NCI-H82 treated with DMSO at 0.1 percent for 48 hours (cell line): ENCODE measurements around the gene GPATCH2.
A peak's percentile ranks its signal among the peaks of the same experiment; 100 is the strongest.
"Not testable (repeated sequence)": the region's sequence is repeated elsewhere in the genome, so short reads cannot be mapped to it uniquely, and the experiment has no call there.

Experiments
- DNase-seq: peaks from one replicate; lab custom pipeline; 2025; ENCODE audit not compliant: unreplicated experiment; lab: John Stamatoyannopoulos, UW

Gene GPATCH2

GRCh38 chr1:217584286-217584811 lies 46.5 kb downstream of the GPATCH2 start:
- DNase-seq, result not testable (repeated sequence)

- DNase-seq, result no peak
These were observed 53.6 kb downstream of the GPATCH2 start for GRCh38 chr1:217577336-217577735.

- no peak for DNase-seq
These were observed 56.5 kb downstream of the GPATCH2 start for GRCh38 chr1:217574265-217574949.

- DNase-seq, result no peak
These were observed 61.9 kb downstream of the GPATCH2 start for GRCh38 chr1:217569021-217569420.

GRCh38 chr1:217568200-217568599 lies 62.7 kb downstream of the GPATCH2 start:
- DNase-seq, result no peak

GRCh38 chr1:217564833-217565232 lies 66.1 kb downstream of the GPATCH2 start:
- DNase-seq, result no peak

GRCh38 chr1:217564207-217564606 lies 66.7 kb downstream of the GPATCH2 start:
- no peak for DNase-seq

GRCh38 chr1:217563179-217563578 lies 67.7 kb downstream of the GPATCH2 start:
- DNase-seq, result no peak

- DNase-seq, result no peak
These were observed 68.5 kb downstream of the GPATCH2 start for GRCh38 chr1:217562229-217562878.

- DNase-seq, result no peak
These were observed 69.4 kb downstream of the GPATCH2 start for GRCh38 chr1:217561446-217561845.

GRCh38 chr1:217554849-217555248 lies 76.0 kb downstream of the GPATCH2 start:
- no peak for DNase-seq

- peak; percentile 10 for DNase-seq
These were observed 76.9 kb downstream of the GPATCH2 start for GRCh38 chr1:217553949-217554509.

- DNase-seq, result no peak
These were observed 78.4 kb downstream of the GPATCH2 start for GRCh38 chr1:217552339-217552951.

GRCh38 chr1:217542837-217543236 lies 88.1 kb downstream of the GPATCH2 start:
- DNase-seq, result no peak

- no peak for DNase-seq
These were observed 88.6 kb downstream of the GPATCH2 start for GRCh38 chr1:217542136-217542777.

- no peak for DNase-seq
These were observed 90.6 kb downstream of the GPATCH2 start for GRCh38 chr1:217540321-217540720.

- DNase-seq, result no peak
These were observed 91.4 kb downstream of the GPATCH2 start for GRCh38 chr1:217539510-217539909.

GRCh38 chr1:217535601-217536377 lies 95.1 kb downstream of the GPATCH2 start:
- DNase-seq, result no peak

GRCh38 chr1:217534566-217534965 lies 96.3 kb downstream of the GPATCH2 start:
- no peak for DNase-seq

- DNase-seq, result no peak
These were observed 102.6 kb downstream of the GPATCH2 start for GRCh38 chr1:217528271-217528670.
